PC-3 (cell line): ENCODE results near the gene PML. TPM values are rescaled to one million over a fixed set of nuclear protein-coding genes. Genes with fewer than 3 reads are reported as not detected.

Experiments used
- ATAC-seq: fragments of 200-7000 bp; cut with Tn5 transposase; 2 replicates; pipeline ENCODE4 v1.9.1; 2020; ENCODE audit warnings: mild to moderate bottlenecking, moderate library complexity
- BruUV-seq: library from RNA; stranded (reverse); fragments of 400-500 nt; replicated peaks from 2 replicates; lab custom pipeline; 2021; lab: Mats Ljungman, UMichigan
- CTCF ChIA-PET: fragments of 300-600 bp; sonication (Branson Sonifier 250); formaldehyde crosslinking; loops from one replicate; lab custom pipeline; 2022; ENCODE audit warnings: antibody characterized with exemption; lab: Charles Lee
- POLR2A ChIA-PET: fragments of 300-600 bp; sonication (Branson Sonifier 250); formaldehyde crosslinking; loops from one replicate; lab custom pipeline; 2022; ENCODE audit warnings: antibody characterized with exemption; ENCODE audit not compliant: unreplicated experiment; lab: Charles Lee
- DNase-seq: peaks from one replicate; pipeline ENCODE4 v3.0.0-alpha.2; 2015
- H2AFZ ChIP-seq: fragments of 300-600 bp; sonication (generic); 2 replicates; pipeline ENCODE4 v1.6.0; 2016; ENCODE audit warnings: antibody characterized with exemption, low read length
- H3F3A ChIP-seq: fragments of 300-600 bp; sonication (generic); one replicate; pipeline ENCODE4 v1.6.0; 2017; ENCODE audit warnings: antibody characterized with exemption, low read length, control low read depth, mild to moderate bottlenecking; ENCODE audit not compliant: unreplicated experiment
- H3K27ac ChIP-seq: fragments of 300-600 bp; sonication (generic); 2 replicates; pipeline ENCODE4 v1.5.1; 2016; ENCODE audit warnings: mild to moderate bottlenecking, low read length
- H3K27me3 ChIP-seq: fragments of 300-600 bp; sonication (generic); 2 replicates; pipeline ENCODE4 v1.6.1; 2016; ENCODE audit warnings: low read length, mixed read lengths
- H3K36me3 ChIP-seq: fragments of 300-600 bp; sonication (generic); 2 replicates; pipeline ENCODE4 v1.6.1; 2016; ENCODE audit warnings: low read depth, mixed run types, low read length, mixed read lengths
- H3K4me1 ChIP-seq: fragments of 300-600 bp; sonication (generic); 2 replicates; pipeline ENCODE4 v1.5.1; 2016; ENCODE audit warnings: low read length; ENCODE audit not compliant: insufficient read depth
- H3K4me2 ChIP-seq: fragments of 300-600 bp; sonication (generic); 2 replicates; pipeline ENCODE4 v1.6.0; 2016; ENCODE audit warnings: low read length
- H3K4me3 ChIP-seq: fragments of 300-600 bp; sonication (generic); 2 replicates; pipeline ENCODE4 v1.5.1; 2016; ENCODE audit warnings: mild to moderate bottlenecking, low read length, mixed read lengths
- H3K79me2 ChIP-seq: fragments of 300-600 bp; sonication (generic); 2 replicates; pipeline ENCODE4 v1.6.1; 2017; ENCODE audit warnings: low read length, mixed read lengths
- H3K9ac ChIP-seq: fragments of 300-600 bp; sonication (generic); 2 replicates; pipeline ENCODE4 v1.6.0; 2016; ENCODE audit warnings: mild to moderate bottlenecking, low read length
- H3K9me2 ChIP-seq: fragments of 300-600 bp; sonication (generic); replicated peaks from 2 replicates; pipeline ENCODE4 v1.6.1; 2016; ENCODE audit warnings: mixed run types, low read length, mixed read lengths
- H3K9me3 ChIP-seq: fragments of 300-600 bp; sonication (generic); 2 replicates; pipeline ENCODE4 v1.6.1; 2016; ENCODE audit warnings: low read length, mixed read lengths
- H4K20me1 ChIP-seq: fragments of 300-600 bp; sonication (generic); 2 replicates; pipeline ENCODE4 v1.6.1; 2016; ENCODE audit warnings: low read length, mixed read lengths
- CTCF ChIP-seq: fragments of 300-600 bp; sonication (generic); conservative IDR thresholded peaks from 2 replicates; pipeline ENCODE4 v1.5.1; 2017; ENCODE audit warnings: antibody characterized with exemption, low read depth, mild to moderate bottlenecking, low read length
- EZH2 ChIP-seq: fragments of 300-600 bp; sonication (generic); IDR thresholded peaks from one replicate; pipeline ENCODE4 v1.6.1; 2017; ENCODE audit warnings: antibody characterized with exemption, mild to moderate bottlenecking, low read length; ENCODE audit not compliant: unreplicated experiment
- EZH2phosphoT487 ChIP-seq: fragments of 300-600 bp; sonication (generic); IDR thresholded peaks from 2 replicates; pipeline ENCODE4 v1.6.1; 2018; ENCODE audit warnings: mild to moderate bottlenecking, antibody characterized with exemption, low read length, borderline replicate concordance
- intact Hi-C: fragments of 100-400 bp; cut with micrococcal nuclease; formaldehyde crosslinking; loops from 2 replicates; pipeline ENCODE4 v1.9.0; 2023
- total RNA-seq: library from RNA; depleted of rRNA; stranded (reverse); fragments of >200 nt; gene quantifications from 2 replicates; pipeline ENCODE4 v1.2.3, GENCODE V29; 2014

Gene PML
- total RNA-seq, 1 experiment from 2014 or later = 18.7 TPM

GRCh38 chr15:74019734-74020133 lies 25.2 kb downstream of the PML start:
- ATAC-seq (no peak), DNase-seq (no peak)
- H2AFZ ChIP-seq = no peak overlapping the region
- no peaks in the 10 kb centered on the region for H4K20me1 ChIP-seq
- H3K27ac ChIP-seq = no peak overlapping the region
- H3K4me1 ChIP-seq = no peaks in the 10 kb centered on the region
- no peaks in the 10 kb centered on the region for H3K9me3 ChIP-seq
- BruUV-seq = no TSS peak
- H3K4me2 ChIP-seq = no peak overlapping the region
- H3K9me2 ChIP-seq = no peaks in the 10 kb centered on the region
- H3K9ac ChIP-seq = no peak overlapping the region
- no peaks in the 10 kb centered on the region for H3K27me3 ChIP-seq
- CTCF ChIA-PET = no interaction called here
- H3F3A ChIP-seq = no peaks in the 10 kb centered on the region
- TF ChIP-seq EZH2 = no peak
- TF ChIP-seq CTCF = no peak
- no peak for TF ChIP-seq EZH2phosphoT487
- peaks cover 9% of the 10 kb centered on the region; the same call in 1 of the 2 replicates for H3K36me3 ChIP-seq
- H3K79me2 ChIP-seq = no peaks in the 10 kb centered on the region
- POLR2A ChIA-PET = no interaction called here
- intact Hi-C loops = no loop called here
- H3K4me3 ChIP-seq = no peak overlapping the region

- H3F3A ChIP-seq = no peaks in the 10 kb centered on the region
- ATAC-seq (no peak), DNase-seq (no peak)
- no peaks in the 10 kb centered on the region for H3K27me3 ChIP-seq
- no peaks in the 10 kb centered on the region for H3K4me1 ChIP-seq
- intact Hi-C loops = no loop called here
- no peaks in the 10 kb centered on the region for H3K9me3 ChIP-seq
- peaks cover 12% of the 10 kb centered on the region; the same call in 1 of the 2 replicates for H3K36me3 ChIP-seq
- H3K9me2 ChIP-seq = no peaks in the 10 kb centered on the region
- no peaks in the 10 kb centered on the region for H4K20me1 ChIP-seq
- no peaks in the 10 kb centered on the region for H3K79me2 ChIP-seq
- H3K4me3 ChIP-seq = no peak overlapping the region
- H3K27ac ChIP-seq = no peak overlapping the region
- H3K9ac ChIP-seq = no peak overlapping the region
- ChIA-PET POLR2A (no interaction called here), CTCF (no interaction called here)
- no peak overlapping the region for H2AFZ ChIP-seq
- no peak overlapping the region for H3K4me2 ChIP-seq
- BruUV-seq = no TSS peak
- TF ChIP-seq EZH2phosphoT487 = no peak
- no peak for TF ChIP-seq EZH2
- TF ChIP-seq CTCF = no peak
These were observed 28.4 kb downstream of the PML start for GRCh38 chr15:74022706-74023470.

- no peak for TF ChIP-seq CTCF
- TF ChIP-seq EZH2 = no peak
- TF ChIP-seq EZH2phosphoT487 = no peak
- Histone ChIP-seq H2AFZ (no peak overlapping the region), H3K9me2 (no peaks in the 10 kb centered on the region), H3K27me3 (no peaks in the 10 kb centered on the region), H3K4me1 (no peaks in the 10 kb centered on the region), H3K36me3 (peaks cover 12% of the 10 kb centered on the region; the same call in 1 of the 2 replicates), H3K9me3 (no peaks in the 10 kb centered on the region), H3K79me2 (no peaks in the 10 kb centered on the region), H3K27ac (no peak overlapping the region), H3K4me2 (no peak overlapping the region), H3F3A (no peaks in the 10 kb centered on the region), H3K4me3 (no peak overlapping the region), H3K9ac (no peak overlapping the region), H4K20me1 (no peaks in the 10 kb centered on the region)
- intact Hi-C loops = no loop called here
- no peak for DNase-seq
- ChIA-PET CTCF (no interaction called here), POLR2A (no interaction called here)
- no peak for ATAC-seq
- BruUV-seq = no TSS peak
These were observed 30.2 kb downstream of the PML start for GRCh38 chr15:74024687-74025086.
